ENCODE measurements around the gene NPTX1.

DNA sequence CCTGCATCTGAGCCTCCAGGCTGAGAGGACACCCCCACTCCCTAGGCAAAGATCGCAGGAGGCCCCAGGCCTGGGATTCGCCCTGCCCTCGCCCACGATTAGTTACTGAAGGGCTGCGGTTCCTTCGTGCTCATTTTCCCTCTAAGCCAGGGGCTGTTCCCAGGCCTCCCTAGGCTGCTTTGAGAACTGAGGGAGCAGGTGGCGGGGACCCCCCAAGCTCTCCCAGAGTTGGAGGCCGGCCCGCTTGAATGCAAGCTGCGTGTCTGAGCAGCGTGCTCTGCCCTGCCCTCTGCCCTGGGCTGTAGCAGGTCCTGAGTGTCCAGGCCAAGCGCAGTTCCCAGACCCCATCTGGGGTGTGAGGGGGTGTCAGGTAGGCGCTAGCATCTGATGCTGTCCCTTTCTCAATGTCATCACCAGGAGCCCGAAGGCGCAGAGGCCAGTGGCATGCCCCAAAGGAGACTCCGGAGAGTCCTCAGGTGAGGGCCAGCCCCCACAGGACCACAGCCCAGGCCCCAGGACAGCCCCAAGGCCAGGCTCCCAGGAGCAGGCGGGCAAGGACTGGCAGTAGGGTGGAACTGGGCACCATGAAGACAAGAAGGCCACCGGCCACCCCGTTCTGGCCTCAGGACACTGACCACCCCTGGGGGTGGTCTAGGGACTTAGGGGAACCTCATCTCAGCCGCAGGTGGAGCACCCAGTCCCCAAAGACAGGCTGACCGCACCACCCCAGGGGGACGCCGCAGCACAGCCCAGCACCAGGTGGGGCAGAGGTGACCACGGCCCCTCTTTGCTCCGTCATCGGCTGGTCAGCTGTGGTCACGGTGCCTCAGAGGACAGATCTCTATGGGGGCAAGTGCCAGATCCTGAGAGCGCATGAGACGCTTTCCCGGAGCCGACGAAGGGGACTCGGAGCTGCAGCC is 46.8 kb downstream of the NPTX1 start:
- TF ChIP-seq, protein P1, sequence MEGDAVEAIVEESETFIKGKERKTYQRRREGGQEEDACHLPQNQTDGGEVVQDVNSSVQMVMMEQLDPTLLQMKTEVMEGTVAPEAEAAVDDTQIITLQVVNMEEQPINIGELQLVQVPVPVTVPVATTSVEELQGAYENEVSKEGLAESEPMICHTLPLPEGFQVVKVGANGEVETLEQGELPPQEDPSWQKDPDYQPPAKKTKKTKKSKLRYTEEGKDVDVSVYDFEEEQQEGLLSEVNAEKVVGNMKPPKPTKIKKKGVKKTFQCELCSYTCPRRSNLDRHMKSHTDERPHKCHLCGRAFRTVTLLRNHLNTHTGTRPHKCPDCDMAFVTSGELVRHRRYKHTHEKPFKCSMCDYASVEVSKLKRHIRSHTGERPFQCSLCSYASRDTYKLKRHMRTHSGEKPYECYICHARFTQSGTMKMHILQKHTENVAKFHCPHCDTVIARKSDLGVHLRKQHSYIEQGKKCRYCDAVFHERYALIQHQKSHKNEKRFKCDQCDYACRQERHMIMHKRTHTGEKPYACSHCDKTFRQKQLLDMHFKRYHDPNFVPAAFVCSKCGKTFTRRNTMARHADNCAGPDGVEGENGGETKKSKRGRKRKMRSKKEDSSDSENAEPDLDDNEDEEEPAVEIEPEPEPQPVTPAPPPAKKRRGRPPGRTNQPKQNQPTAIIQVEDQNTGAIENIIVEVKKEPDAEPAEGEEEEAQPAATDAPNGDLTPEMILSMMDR (conservative IDR thresholded peaks at IDR 0.05 in 1 of 2, IDR thresholded peaks at IDR 0.05 in 1 of 2; ENCODE audit: extremely low read depth in 1 of 2, insufficient read depth in 1 of 2, low read depth in 1 of 2, low read length in 2 of 2) = no peak
- TF ChIP-seq EZH2 (IDR thresholded peaks at IDR 0.05; ENCODE audit: borderline replicate concordance, low read length) = no peak

Measured in mammary epithelial cell (primary cell).